ENCODE measurements around the gene BTBD9. TPM values are rescaled to one million over a fixed set of nuclear protein-coding genes. Genes with fewer than 3 reads are reported as not detected.

Gene BTBD9
- total RNA-seq, 1 donor from 2014 or later = 24.1 TPM

DNA sequence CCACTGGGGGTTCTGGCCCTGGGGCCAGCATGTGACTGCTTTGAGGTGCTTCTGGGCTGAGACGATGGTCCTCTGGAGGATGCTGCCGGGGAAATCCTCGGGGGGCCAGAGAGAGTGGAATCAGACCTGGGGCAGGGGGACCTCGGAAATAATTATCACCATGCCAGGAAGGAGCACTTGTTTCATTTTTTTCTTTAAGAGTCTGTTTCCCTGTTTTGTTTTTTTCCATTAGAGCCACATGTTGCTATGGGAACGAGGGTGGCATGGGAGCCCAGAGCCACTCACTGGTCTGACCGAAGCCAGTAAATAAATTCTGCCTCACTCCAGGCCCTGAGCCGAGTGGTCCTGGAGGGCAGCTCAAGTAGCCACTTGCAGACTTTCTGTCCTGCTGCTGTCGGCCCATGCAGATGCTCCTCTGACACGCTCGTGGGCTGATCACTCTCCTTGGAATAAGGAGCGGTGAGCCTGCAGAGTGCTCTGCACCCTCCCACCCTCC, 455.1 kb downstream of the BTBD9 start:
- intact Hi-C loops (cut with DNase I) = no loop called here
- Histone ChIP-seq H3K27ac (no peak overlapping the region), H3K36me3 (no peaks in the 10 kb centered on the region), H3K9me3 (no peaks in the 10 kb centered on the region), H3K27me3 (no peaks in the 10 kb centered on the region), H3K4me1 (no peaks in the 10 kb centered on the region), H3K4me3 (no peak overlapping the region)
- DNase-seq (ENCODE audit: extremely low spot score in 2 of 2) = no peak
- TF ChIP-seq POLR2AphosphoS5 (IDR thresholded peaks at IDR 0.05; ENCODE audit: insufficient read depth in 1 of 2, low read depth in 1 of 2) (no peak), POLR2A (IDR thresholded peaks at IDR 0.05) (no peak)
- TF ChIP-seq, protein P1, sequence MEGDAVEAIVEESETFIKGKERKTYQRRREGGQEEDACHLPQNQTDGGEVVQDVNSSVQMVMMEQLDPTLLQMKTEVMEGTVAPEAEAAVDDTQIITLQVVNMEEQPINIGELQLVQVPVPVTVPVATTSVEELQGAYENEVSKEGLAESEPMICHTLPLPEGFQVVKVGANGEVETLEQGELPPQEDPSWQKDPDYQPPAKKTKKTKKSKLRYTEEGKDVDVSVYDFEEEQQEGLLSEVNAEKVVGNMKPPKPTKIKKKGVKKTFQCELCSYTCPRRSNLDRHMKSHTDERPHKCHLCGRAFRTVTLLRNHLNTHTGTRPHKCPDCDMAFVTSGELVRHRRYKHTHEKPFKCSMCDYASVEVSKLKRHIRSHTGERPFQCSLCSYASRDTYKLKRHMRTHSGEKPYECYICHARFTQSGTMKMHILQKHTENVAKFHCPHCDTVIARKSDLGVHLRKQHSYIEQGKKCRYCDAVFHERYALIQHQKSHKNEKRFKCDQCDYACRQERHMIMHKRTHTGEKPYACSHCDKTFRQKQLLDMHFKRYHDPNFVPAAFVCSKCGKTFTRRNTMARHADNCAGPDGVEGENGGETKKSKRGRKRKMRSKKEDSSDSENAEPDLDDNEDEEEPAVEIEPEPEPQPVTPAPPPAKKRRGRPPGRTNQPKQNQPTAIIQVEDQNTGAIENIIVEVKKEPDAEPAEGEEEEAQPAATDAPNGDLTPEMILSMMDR (IDR thresholded peaks at IDR 0.05) = no peak

DNA sequence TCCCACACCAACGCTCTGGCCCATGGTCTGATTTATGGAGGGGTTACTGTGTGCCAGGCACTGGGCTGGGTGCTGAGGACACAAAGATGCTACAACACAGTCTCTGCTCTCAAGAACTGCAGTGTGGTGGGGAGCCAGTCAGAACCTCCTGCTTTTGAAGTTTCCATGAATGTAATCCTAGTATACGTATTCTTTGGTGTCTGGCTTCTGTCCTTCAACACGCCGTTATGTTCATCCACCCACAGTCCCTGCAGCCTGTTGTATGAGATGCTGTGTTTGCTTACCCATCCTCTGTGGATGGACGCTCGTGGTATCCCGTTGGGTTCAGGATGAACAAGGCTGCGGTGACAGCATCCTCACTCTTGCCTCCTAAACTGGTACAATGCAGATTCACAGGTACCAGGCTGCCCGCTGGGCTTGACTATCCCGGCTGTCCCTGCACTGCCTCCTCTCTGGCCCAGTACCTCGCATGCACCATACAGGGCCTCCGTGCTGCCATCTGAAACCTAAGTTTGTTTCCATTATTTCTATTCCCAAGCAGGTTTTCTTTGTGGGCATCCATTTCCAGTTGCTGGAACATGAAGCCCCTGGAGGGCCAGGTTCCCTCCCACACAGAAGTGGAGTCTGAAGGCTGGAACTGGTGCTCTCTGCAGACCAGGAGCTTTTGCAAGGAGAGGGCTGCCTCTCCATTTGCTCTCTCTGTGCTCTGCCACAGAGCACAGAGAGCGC, 455.7 kb downstream of the BTBD9 start:
- intact Hi-C loops (cut with DNase I) = no loop called here
- Histone ChIP-seq H3K27me3 (no peaks in the 10 kb centered on the region), H3K27ac (no peak overlapping the region), H3K36me3 (no peaks in the 10 kb centered on the region), H3K9me3 (no peaks in the 10 kb centered on the region), H3K4me1 (no peaks in the 10 kb centered on the region), H3K4me3 (no peak overlapping the region)
- DNase-seq (ENCODE audit: extremely low spot score in 2 of 2) = no peak
- TF ChIP-seq POLR2AphosphoS5 (IDR thresholded peaks at IDR 0.05; ENCODE audit: insufficient read depth in 1 of 2, low read depth in 1 of 2) (no peak), POLR2A (IDR thresholded peaks at IDR 0.05) (no peak)
- TF ChIP-seq, protein P1 (IDR thresholded peaks at IDR 0.05) = no peak

DNA sequence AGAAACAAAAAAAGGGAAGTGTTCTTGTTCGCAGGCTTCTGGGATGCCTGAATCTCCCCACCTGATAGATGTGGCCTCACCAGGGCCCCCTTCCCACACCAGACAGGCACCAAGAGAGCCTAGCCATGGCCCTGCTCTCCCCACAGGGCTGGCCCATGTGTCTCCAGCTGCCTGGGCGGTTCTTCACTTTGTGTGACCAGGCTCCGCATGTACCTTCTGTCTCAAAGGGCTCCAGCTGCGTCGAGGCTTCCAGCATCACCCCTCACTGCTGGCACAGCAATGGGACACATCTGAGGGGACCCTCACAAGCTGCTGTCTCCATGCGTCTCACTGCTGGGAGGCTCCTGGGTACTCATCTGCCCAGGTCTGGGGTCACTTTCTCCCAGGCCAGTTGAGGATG, 457.3 kb downstream of the BTBD9 start:
- Histone ChIP-seq H3K27me3 (no peaks in the 10 kb centered on the region), H3K4me3 (no peak overlapping the region), H3K27ac (no peak overlapping the region), H3K9me3 (no peaks in the 10 kb centered on the region), H3K36me3 (no peaks in the 10 kb centered on the region), H3K4me1 (peaks cover 5% of the 10 kb centered on the region)
- DNase-seq (ENCODE audit: extremely low spot score in 2 of 2) = no peak
- TF ChIP-seq POLR2AphosphoS5 (IDR thresholded peaks at IDR 0.05; ENCODE audit: insufficient read depth in 1 of 2, low read depth in 1 of 2) (no peak), POLR2A (IDR thresholded peaks at IDR 0.05) (no peak)
- TF ChIP-seq, protein P1 (IDR thresholded peaks at IDR 0.05) = no peak
- intact Hi-C loops (cut with DNase I) = no loop called here

DNA sequence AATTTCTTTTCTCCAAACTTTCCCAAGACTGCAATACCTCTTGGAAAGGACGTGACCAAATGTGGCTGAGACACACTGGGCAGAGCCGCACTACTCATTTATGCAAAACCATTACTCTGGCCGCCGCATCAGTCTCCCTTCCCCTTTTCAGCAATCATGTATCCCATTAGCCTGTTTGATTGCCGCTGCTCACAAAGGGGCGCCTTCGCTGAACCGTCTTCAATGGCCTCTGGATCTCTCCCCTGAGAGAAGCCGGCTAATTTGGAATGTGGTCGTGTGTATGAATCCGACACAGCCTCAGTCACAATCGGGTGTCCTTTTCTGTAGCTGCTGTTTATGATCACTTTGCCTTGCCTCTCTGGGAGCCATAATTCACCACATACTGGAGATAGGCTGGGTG, 459.1 kb downstream of the BTBD9 start:
- no peak for TF ChIP-seq POLR2A (IDR thresholded peaks at IDR 0.05)
- TF ChIP-seq, protein P1 (IDR thresholded peaks at IDR 0.05) = no peak
- TF ChIP-seq POLR2AphosphoS5 (IDR thresholded peaks at IDR 0.05; ENCODE audit: insufficient read depth in 1 of 2, low read depth in 1 of 2) = no peak
- no peak for DNase-seq (ENCODE audit: extremely low spot score in 2 of 2)

DNA sequence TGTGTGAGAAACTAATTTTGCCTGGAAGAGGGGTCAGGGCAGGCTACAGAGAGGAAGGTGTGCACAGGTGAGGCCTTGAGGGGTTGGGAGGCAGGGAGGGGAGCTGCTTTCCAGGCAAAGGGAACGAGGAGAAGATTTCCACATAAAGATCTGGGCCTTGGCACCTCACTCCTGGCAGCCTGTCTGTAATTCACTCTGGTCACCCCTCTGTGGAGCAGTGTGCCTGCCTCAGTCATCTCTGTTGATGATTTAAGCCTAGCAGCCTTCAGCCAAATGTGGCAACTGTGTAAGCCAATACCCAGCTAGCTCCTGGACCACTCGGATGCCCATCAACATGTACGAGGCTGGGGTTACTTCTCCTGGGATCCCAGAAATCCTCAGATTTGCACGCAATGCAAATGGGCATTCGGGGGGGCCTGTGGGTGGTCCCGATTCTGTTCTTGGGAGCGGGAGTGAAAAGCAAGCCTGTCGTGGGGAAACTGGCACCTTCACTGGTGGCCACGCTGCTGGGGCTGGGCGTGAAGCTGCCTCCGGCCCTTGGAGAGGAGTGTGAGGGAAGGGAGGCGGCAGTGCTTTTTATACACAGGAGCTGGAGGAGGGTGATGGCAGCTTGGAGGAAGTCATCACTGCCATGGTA, 459.8 kb downstream of the BTBD9 start:
- no peak overlapping the region for H3K4me3 ChIP-seq
- intact Hi-C loops (cut with DNase I) = no loop called here
- no peak overlapping the region for H3K27ac ChIP-seq
- TF ChIP-seq, protein P1 (IDR thresholded peaks at IDR 0.05) = no peak
- no peak for TF ChIP-seq POLR2AphosphoS5 (IDR thresholded peaks at IDR 0.05; ENCODE audit: insufficient read depth in 1 of 2, low read depth in 1 of 2)
- no peak for TF ChIP-seq POLR2A (IDR thresholded peaks at IDR 0.05)
- H3K36me3 ChIP-seq = no peaks in the 10 kb centered on the region
- H3K4me1 ChIP-seq = peaks cover 5% of the 10 kb centered on the region
- no peak for DNase-seq (ENCODE audit: extremely low spot score in 2 of 2)
- no peaks in the 10 kb centered on the region for H3K9me3 ChIP-seq
- H3K27me3 ChIP-seq = no peaks in the 10 kb centered on the region

More for the DNA sequence above, 459.1 kb downstream of the BTBD9 start:
- H3K27ac ChIP-seq = no peak overlapping the region
- intact Hi-C loops (cut with DNase I) = no loop called here
- H3K9me3 ChIP-seq = no peaks in the 10 kb centered on the region
- H3K27me3 ChIP-seq = no peaks in the 10 kb centered on the region
- H3K36me3 ChIP-seq = no peaks in the 10 kb centered on the region
- H3K4me1 ChIP-seq = peaks cover 5% of the 10 kb centered on the region
- H3K4me3 ChIP-seq = no peak overlapping the region

All from vagina (tissue), 2 donors.